Subcutaneous adipose tissue (tissue), 4 donors: ENCODE results near the gene CTXND1. TPM values are rescaled to one million over a fixed set of nuclear protein-coding genes. Genes with fewer than 3 reads are reported as not detected.

ENCODE experiments used
- total RNA-seq, 4 donors: library from RNA; depleted of rRNA; stranded (reverse); fragments of >200 nt; gene quantifications; one replicate each; pipeline ENCODE4 v1.1.0, GENCODE V29; 2016
- TF ChIP-seq, protein P1 (sequence below): fragments of 450-650 bp; IDR thresholded peaks from one replicate; pipeline ENCODE4 v1.5.1; 2016; ENCODE audit warnings: low read depth, mild to moderate bottlenecking, control low read depth, antibody characterized with exemption, moderate library complexity

The CTXND1 gene
- total RNA-seq, 4 donors from 2014 or later, result not detected

DNA sequence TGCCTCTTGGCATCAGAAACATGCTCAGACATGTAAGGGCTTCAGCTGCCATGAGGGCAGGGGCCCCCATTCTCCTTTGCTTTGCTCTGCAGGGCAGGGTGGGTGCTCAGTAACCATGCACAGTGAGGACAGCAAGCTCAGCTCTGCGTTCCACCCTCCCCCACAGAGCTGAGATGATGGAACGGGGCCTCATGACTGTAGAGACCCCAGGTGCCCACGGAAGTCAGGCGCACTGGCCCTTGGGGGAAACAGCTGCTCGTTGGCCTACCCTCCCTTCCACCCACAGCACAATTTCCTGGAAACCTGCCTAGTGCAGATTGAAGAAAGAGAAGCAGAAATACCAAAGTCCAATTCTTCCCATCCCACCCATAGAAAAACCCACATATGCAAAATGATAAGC lies 10.5 kb downstream of the CTXND1 start:
- TF ChIP-seq, protein P1, sequence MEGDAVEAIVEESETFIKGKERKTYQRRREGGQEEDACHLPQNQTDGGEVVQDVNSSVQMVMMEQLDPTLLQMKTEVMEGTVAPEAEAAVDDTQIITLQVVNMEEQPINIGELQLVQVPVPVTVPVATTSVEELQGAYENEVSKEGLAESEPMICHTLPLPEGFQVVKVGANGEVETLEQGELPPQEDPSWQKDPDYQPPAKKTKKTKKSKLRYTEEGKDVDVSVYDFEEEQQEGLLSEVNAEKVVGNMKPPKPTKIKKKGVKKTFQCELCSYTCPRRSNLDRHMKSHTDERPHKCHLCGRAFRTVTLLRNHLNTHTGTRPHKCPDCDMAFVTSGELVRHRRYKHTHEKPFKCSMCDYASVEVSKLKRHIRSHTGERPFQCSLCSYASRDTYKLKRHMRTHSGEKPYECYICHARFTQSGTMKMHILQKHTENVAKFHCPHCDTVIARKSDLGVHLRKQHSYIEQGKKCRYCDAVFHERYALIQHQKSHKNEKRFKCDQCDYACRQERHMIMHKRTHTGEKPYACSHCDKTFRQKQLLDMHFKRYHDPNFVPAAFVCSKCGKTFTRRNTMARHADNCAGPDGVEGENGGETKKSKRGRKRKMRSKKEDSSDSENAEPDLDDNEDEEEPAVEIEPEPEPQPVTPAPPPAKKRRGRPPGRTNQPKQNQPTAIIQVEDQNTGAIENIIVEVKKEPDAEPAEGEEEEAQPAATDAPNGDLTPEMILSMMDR, result no peak

DNA sequence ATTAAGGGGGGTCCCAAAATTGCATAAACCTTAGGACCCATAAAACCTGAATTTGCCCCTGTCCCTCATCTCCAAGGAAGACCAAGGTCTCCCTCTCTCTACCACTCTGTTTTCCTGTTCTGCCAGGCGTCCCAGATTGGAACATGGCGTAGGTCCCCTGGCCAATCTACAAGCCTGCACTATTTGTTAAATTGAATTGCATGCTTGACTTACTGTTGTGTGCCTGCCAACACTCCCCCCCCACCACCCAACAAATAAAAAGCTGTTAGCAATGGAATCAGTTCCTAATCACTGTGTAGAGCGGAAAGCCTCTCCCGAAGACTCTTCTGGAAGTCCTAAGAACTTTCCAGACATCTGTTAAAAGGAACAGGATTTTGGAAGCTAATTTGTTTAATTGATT lies 11.7 kb downstream of the CTXND1 start:
- TF ChIP-seq, protein P1, result no peak

DNA sequence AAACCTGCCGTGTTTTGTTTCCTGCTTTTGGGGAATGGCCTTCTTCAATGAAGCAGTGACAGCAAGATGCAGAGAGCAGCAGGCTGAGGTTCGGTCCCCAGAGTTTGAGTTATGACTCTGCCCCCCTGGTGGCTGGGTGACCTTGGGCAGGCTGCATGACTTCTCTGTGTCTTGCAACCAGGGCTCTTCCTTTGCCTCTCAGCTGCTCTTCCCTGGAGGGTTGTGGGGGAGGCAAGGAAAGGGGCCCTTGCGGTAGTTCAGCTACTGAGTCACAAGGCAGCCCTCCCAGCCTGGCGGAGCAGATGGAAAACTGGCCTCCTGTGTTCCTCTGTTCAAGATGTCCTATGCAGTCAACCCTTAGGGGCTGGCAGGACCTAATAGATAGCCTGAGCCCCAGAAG lies 17.1 kb downstream of the CTXND1 start:
- TF ChIP-seq, protein P1, result no peak

DNA sequence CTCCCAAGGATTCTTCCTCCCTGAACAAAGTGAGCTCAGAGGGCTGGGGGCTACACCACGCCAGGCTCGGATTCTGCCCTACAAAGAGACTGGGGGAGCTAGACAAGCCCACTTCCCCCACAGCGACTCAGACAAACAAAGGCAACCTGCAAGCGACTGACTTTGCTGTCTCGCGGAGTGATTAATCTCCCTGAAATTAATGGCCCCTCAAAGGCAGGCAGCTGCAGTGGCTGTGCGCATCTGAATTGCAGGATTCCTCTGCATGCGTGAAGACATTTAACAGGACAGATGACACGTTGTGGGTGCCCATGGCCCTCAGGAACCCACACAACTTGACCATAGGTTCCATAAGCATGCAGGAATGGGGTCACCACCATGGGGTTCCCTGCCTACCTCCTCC lies 18.4 kb downstream of the CTXND1 start:
- TF ChIP-seq, protein P1, result no peak

DNA sequence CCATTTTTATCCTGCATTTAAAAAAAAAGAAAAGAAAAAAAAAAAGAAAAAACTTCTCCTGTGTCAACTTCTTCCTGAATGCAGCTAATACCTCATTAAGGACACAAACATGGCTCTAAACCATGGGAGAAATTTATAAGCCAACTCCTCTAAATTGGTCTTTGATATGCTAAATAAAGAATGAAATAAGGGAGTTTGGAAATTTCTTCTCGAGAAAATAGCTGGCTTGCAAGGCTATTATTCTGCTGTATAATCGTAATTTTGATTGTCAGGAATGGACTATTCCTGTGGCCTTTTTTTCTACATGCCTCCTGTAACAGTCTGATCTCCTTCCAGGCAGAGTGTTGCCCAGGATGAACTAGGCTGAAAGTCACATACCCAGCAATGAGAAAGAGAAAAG lies 20.6 kb downstream of the CTXND1 start:
- TF ChIP-seq, protein P1, result no peak

DNA sequence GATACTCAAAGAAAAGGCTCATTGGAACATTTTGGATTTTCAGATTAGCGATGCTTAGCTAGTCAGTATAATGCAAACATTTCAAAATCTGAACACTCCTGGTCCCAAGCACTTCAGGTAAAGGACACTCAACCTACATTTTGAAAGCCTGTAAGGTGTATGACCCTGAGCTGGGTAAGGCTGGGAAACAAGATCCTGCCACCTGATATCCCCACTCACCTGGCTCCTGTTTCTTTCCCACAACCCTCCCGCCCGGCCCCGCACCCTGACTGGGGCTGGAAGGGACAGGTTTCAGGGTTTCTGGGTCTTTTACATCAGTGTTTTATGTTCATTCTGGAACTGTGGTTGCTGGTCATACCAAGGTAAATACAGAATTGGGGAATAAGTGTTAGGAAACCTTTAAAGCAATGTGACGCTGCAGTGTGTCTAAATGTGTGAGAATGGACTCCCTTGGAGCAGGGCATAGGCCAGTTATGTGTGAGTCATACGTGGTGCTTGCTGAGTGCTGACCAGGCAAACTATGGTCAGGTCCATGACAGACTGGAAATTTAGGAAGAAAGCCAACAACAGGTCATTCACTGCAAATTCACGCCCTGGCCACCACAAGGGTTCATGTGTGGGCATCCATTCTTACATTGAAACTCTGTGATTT lies 22.9 kb downstream of the CTXND1 start:
- TF ChIP-seq, protein P1, result no peak

DNA sequence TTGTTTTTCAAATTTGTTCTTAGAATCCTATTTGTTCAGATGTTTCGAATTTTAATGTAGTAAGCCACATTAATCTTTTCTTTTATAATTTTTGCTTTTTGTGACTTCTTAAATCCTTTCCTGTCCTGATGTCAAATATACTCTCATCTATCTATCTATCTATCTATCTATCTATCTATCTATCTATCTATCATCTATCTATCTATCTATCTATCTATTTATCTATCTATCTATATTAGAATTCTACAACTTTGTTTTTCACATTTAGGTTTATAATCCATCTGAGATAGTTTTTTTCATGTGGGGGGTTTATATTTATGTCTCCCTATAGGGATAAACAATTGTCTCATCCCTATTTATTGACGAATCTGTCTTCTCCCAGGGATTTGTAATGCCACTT lies 32.1 kb downstream of the CTXND1 start:
- TF ChIP-seq, protein P1, result no peak
